ENCODE results near the gene MBOAT7.

Gene MBOAT7

GRCh38 chr19:54160182-54160811 is 29.1 kb downstream of the MBOAT7 start:
- no peak for DNase-seq

DNA sequence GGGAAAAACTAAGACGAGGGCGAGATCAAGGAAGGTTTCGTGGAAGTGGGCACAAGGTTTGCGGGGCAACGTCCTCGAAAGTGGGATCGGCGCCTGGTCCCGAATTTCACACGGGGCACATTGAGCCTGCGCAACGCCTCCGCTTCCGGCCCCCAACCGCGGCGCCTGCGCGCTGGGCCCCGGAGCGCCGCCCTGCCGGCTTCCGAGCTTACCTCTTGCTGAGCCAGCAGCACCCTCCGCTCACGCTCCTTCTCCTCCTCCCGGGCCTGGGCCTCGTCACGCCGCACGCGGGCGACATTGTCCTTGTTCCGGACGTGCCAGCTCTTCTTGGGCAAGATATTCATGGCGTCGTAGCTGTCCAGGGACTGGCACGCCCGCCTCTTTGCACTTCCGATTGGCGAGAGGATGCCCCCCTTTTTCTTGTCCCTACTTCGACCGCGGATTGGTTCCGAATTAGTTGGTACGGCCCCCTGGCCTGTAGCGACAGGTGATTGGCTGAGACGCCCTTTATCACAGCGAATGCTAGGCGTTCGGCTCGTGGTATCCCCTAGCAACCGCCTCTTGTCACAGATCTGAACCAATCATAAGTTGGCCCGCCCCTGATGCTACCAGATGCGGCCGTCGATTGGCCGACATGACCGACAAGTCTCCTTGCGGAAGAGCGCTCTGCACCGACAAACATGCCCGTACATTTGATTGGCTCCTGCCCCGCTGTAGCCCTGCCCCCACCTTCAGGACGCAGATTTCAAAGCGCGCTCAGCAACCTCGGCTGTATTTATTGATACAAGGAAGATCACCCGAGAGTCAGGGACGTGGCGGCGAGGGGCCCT is 29.8 kb downstream of the MBOAT7 start, which contains the start of gene LENG1:
Gene LENG1 (minus strand): TSS at position 370 of the 830 bp plus-strand sequence. CDS start 26 bp downstream, at position 344.
- peak; percentile 100 for DNase-seq

DNA sequence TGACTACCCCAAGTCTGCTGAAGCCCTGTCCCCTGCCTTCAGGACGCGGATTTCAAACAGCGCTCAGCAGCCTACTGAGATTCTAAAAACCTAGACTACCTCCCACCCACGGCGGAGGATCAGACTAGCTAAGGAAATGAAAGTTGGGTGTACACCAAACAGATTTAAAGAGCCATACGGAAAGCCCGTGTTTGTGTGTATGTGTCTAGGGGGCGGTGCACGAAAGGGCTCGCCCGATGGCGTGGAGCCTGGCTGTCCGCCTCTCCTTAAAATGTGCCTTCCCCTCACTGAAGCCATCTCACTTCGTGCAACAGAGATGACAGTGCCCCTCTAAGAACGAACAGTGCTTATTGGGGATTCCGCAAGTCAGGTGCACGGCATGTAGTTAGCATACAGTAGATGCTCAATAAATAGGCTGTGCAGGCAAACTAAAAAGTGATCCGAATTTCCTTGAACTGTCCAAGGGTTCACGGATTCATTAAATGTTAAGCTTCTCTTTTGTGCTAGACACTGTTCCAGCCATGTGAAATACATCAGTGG is 30.5 kb downstream of the MBOAT7 start:
- peak; percentile 76 for DNase-seq

DNA sequence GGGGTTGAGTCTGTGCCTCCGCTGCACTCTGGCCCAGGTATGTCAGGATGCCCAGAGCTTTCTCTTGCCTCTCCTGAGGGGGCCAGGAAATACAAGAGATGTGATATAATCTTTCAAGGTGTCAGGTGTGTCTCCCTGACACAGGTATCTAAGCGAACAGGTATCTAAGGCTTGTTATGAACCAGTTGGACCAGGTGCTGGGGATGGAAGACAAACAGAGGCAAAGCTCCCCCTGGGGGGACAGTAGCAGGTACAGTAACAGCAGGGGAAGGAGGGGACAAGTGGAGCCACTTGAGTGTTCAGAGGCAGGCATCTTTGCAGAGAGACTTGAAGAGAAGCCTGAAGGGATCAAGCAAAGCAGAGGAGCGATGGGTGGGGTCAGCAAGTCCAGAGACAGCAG is 32.4 kb downstream of the MBOAT7 start:
- DNase-seq: no peak

- no peak for DNase-seq
These were observed 32.9 kb downstream of the MBOAT7 start for GRCh38 chr19:54156490-54156889.

DNA sequence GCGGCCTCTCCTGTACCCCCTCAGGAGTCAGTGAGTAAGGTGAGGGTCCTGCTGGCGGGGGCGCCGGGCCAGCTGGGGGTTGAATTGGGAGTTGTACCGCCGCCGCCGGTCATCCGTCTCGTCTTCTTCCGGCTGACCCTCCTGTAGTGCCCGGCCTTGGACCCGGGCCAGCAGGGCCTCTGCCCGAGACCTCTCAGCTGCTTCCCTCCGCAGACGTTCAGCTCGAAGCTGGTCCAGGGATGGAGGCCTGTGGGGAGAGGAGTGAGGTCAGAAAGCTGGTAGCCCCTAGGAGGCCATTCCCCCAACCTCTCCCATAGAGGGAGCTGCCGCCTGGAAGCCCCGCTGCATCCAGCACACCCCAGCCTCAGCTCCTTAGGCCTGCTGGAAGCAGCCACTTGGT is 33.7 kb downstream of the MBOAT7 start:
- DNase-seq: no peak

- no peak for DNase-seq
These were observed 34.6 kb downstream of the MBOAT7 start for GRCh38 chr19:54154603-54155345.

DNA sequence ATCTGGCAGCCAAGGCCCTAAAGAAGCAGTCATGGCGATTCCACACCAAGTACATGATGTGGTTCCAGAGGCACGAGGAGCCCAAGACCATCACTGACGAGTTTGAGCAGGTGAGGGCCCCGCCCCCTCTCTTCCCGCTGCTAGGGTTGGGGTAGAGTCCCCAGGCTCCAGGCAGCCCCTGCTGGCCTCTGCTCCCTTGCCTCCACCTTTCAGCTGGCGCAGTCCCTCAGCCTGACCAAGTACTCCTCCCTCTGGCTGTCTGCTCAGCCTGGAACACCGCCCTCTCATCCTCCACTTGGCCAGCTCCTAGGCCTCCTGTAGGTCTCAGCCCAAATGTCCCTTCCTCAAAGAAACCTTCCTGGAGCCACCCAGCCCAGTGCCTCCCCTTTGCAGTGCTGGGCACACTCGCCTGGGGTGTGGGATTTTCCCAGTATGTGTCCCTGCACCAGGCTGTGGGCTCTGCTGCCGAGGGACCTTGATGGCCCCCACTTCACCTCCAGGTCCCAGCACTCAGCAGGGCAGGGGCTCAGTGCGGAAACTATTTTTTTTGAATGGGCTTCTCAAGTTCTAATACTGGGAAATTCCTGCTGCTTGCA is 35.6 kb downstream of the MBOAT7 start:
- DNase-seq: no peak

DNA sequence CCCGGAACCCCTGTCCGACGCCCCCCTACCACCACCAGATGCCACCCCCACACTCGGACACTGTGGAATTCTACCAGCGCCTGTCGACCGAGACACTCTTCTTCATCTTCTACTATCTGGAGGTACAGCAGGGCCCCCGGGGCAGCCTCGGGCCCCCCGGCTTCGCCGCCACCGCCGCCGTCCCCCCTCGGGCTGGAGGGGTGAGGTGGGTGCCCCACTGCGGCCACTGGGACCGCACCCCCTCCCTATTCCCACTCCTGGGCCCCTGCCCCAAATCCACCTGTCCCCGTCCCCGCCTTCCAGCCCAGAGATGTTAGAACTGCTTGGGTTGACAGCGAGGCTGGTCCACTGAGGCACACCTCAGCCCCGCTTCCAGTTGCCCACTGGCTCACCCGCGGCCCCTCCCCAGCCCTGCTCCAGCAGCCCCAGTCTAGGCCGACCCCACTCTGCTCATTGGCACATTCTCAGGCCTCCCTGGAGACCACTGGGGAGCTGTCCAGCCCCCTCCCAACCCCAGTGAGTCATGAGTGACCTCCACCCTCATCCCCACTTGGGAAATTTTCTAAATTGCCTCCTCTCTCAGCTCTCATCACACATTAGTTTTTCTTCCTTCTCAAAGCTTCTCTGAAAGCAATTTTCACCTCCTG is 36.4 kb downstream of the MBOAT7 start:
- DNase-seq: no peak

DNA sequence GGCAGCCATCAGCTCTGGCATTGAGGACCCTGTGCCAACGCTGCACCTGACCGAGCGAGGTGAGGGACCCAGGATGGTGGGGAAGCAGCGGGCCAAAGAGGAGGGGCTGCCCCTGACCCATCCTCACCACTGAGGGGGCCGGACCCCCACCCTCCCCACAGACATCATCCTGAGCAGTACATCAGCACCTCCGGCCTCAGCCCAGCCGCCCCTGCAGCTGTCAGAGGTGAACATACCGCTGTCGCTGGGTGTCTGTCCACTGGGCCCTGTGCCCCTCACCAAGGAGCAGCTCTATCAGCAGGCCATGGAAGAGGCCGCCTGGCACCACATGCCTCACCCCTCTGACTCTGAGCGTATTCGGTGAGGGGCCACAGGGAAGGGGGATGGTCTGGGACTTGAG is 37.1 kb downstream of the MBOAT7 start:
- DNase-seq: no peak

DNA sequence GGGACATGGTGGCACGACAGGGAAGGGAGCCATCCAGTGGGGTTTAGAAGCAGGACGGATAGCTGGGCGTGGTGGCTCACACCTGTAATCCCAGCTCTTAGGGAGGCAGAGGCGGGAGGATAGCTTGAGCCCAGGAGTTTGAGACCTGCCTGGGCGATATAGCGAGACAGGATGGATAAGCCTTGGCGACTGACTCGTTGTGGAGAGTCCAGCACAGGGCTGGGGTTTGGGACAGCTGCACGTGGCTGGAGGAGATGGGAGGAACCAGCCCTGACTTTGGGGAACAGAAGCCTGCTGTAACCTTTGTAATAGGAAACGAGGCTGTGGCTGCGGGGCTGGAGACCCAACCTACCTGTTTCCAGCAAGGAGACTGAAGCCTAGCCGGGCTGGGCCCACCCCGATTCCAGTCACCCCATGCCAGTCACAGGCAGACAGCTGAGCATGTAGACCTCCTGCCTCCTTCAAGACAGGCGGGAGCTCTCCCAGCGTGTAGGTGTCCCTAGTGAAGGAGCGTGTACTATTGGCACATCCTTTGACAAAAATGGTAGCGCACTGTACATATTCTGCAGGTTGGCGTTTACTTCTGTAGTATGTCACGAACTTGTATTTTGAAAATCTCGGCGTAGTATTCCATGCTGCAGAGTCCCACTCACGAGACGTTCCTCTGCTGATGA is 37.9 kb downstream of the MBOAT7 start:
- DNase-seq: no peak

- no peak for DNase-seq
These were observed 40.2 kb downstream of the MBOAT7 start for GRCh38 chr19:54149021-54149812.

- no peak for DNase-seq
These were observed 41.2 kb downstream of the MBOAT7 start for GRCh38 chr19:54148158-54148557.

GRCh38 chr19:54147676-54148075 is 41.7 kb downstream of the MBOAT7 start:
- DNase-seq: no peak

DNA sequence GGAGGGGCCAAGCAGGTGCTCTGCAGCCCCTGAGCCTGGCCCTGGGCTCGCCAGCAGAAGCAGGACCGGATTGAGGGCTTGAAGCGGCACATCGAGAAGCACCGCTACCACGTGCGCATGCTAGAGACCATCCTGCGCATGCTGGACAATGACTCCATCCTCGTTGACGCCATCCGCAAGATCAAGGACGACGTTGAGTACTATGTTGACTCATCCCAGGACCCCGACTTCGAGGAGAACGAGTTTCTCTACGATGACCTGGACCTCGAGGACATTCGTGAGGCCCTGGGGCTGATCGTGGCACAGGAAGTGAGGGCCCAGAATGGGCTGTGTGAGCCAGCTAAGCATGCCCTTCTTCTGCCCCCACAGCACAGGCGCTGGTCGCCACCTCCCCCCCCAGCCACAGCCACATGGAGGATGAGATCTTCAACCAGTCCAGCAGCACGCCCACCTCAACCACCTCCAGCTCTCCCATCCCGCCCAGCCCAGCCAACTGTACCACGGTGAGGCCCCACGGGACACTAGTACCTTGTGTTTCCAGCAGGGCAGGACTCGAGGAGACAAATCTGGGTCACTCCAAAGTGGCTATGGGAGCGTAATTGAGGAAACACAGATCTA is 43.7 kb downstream of the MBOAT7 start:
- DNase-seq: no peak

GRCh38 chr19:54142166-54142780 is 47.1 kb downstream of the MBOAT7 start:
- no peak for DNase-seq

GRCh38 chr19:54141356-54141755 is 48.0 kb downstream of the MBOAT7 start:
- DNase-seq: peak; percentile 38

DNA sequence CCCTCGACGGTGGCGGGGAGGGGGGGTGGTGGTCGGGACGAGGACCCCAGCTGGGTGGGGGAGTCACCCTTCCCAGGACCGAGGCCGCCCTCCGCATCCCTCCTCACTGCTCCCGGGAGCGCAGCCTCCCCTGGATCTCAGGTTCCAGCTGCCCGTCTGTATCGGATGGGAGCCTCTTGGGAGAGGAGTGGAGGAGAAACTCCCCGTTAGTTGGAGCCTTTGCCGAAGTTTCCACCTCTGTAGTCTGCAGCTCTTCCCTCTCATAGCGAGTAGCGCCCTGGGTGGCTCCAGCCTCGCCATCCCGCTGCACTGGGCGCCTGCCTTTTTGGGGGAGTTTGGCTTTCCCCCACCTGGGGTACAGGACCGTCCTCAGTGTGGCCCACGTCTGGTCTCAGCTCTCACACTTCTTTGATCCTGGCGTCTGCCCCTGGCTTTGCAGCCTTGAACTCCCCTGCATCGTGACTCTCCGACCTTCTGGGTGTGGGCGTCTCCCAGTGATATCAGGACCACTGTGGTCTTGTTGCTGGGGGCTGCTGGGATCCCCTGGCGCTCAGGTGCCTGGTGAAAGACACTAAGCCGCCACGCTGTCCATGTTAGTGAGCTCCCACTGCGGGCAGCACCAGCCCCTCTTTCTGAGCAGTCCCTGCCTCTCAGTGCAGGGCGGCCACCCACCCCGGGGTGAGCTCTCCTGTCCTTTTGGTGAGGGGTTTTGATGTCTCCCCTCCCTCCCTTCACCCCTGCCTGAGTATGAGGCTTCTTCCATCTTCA is 50.7 kb downstream of the MBOAT7 start:
- DNase-seq: no peak
